HG02840 (cell line): ENCODE measurements around the gene GIT1.

Experiments used
- ATAC-seq: cut with Tn5 transposase; IDR thresholded peaks from one replicate; pipeline ENCODE4 v1.9.1; 2021; ENCODE audit warnings: mild to moderate bottlenecking, moderate library complexity, moderate number of reproducible peaks; ENCODE audit not compliant: unreplicated experiment, low FRiP score

Gene GIT1

GRCh38 chr17:29533976-29534375, 55.5 kb downstream of the GIT1 start:
- no peak for ATAC-seq

GRCh38 chr17:29526322-29526721, 63.1 kb downstream of the GIT1 start:
- no peak for ATAC-seq

GRCh38 chr17:29524692-29525091, 64.8 kb downstream of the GIT1 start:
- ATAC-seq, result no peak
